GM12878 (cell line): Measurements from ENCODE around the gene SLC7A1.

Experiments used
- BACH1 ChIP-seq: fragments of 450-650 bp; IDR thresholded peaks from 2 replicates; pipeline ENCODE4 v1.6.1; 2017; ENCODE audit warnings: mild to moderate bottlenecking, borderline replicate concordance
- FOXM1 ChIP-seq: IDR thresholded peaks from 2 replicates; pipeline ENCODE4 v1.6.1; 2012; ENCODE audit warnings: low read depth, mild to moderate bottlenecking, inconsistent platforms, low read length, moderate library complexity
- NRF1 ChIP-seq: conservative IDR thresholded peaks from 2 replicates; pipeline ENCODE4 v1.6.1; 2011; ENCODE audit warnings: mild to moderate bottlenecking, low read depth, low read length, improper control_type of control experiment
- POLR2A ChIP-seq: IDR thresholded peaks from 2 replicates; pipeline ENCODE4 v1.6.1; 2011; ENCODE audit warnings: low read depth, mild to moderate bottlenecking, low read length
- TF ChIP-seq, protein P1 (sequence below): IDR thresholded peaks from 2 replicates; pipeline ENCODE4 v1.6.1; 2011; ENCODE audit warnings: low read depth, mild to moderate bottlenecking, low read length, moderate library complexity, borderline replicate concordance; ENCODE audit errors: extremely low read depth
- TF ChIP-seq, protein P2 (sequence below), 3 experiments: IDR thresholded peaks in 2 of 3; conservative IDR thresholded peaks in 1 of 3; 2 replicates each; pipeline ENCODE4 v1.5.1; 2011; ENCODE audit warnings: low read depth in 3 of 3, low read length in 3 of 3, mild to moderate bottlenecking in 3 of 3, control low read depth in 2 of 3, moderate library complexity in 2 of 3, inconsistent platforms in 1 of 3, mixed read lengths in 1 of 3; ENCODE audit not compliant: control insufficient read depth in 2 of 3, insufficient read depth in 1 of 3; ENCODE audit errors: extremely low read depth in 1 of 3
- TF ChIP-seq, protein P3 (sequence below): IDR thresholded peaks from 2 replicates; pipeline ENCODE4 v1.6.1; 2011; ENCODE audit warnings: borderline replicate concordance, low read depth, mild to moderate bottlenecking, moderate library complexity, mixed read lengths, low read length; ENCODE audit not compliant: insufficient read depth; ENCODE audit errors: extremely low read length
- TF ChIP-seq, protein P4 (sequence below): IDR thresholded peaks from 2 replicates; pipeline ENCODE4 v1.6.1; 2012; ENCODE audit warnings: low read depth, low read length, improper control_type of control experiment

DNA sequence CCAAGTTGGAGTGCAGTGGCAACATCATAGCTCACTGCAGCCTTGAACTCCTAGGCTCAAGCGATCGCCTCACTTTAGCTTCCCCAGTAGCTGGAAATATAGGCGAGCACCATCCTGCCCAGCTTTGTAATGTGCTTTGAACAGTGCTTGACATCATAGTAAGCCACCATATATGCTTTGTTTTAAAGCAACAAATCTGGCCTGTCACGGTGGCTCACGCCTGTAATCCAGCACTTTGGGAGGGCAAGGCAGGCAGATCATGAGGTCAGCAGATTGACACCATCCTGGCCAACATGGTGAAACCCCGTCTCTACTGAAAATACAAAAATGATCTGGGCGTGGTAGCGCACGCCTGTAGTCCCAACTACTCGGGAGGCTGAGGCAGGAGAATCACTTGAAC lies 1.8 kb upstream of the SLC7A1 start:
- TF ChIP-seq, protein P1, sequence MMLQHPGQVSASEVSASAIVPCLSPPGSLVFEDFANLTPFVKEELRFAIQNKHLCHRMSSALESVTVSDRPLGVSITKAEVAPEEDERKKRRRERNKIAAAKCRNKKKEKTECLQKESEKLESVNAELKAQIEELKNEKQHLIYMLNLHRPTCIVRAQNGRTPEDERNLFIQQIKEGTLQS = no peak
- TF ChIP-seq POLR2A = no peak
- no peak for TF ChIP-seq NRF1
- TF ChIP-seq, protein P2, sequence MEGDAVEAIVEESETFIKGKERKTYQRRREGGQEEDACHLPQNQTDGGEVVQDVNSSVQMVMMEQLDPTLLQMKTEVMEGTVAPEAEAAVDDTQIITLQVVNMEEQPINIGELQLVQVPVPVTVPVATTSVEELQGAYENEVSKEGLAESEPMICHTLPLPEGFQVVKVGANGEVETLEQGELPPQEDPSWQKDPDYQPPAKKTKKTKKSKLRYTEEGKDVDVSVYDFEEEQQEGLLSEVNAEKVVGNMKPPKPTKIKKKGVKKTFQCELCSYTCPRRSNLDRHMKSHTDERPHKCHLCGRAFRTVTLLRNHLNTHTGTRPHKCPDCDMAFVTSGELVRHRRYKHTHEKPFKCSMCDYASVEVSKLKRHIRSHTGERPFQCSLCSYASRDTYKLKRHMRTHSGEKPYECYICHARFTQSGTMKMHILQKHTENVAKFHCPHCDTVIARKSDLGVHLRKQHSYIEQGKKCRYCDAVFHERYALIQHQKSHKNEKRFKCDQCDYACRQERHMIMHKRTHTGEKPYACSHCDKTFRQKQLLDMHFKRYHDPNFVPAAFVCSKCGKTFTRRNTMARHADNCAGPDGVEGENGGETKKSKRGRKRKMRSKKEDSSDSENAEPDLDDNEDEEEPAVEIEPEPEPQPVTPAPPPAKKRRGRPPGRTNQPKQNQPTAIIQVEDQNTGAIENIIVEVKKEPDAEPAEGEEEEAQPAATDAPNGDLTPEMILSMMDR (IDR thresholded peaks at IDR 0.05 in 2 of 3, conservative IDR thresholded peaks at IDR 0.05 in 1 of 3; ENCODE audit: control insufficient read depth in 2 of 3, extremely low read depth in 1 of 3, insufficient read depth in 1 of 3, low read depth in 3 of 3, low read length in 3 of 3) = no peak
- TF ChIP-seq BACH1 = no peak
- TF ChIP-seq, protein P3, sequence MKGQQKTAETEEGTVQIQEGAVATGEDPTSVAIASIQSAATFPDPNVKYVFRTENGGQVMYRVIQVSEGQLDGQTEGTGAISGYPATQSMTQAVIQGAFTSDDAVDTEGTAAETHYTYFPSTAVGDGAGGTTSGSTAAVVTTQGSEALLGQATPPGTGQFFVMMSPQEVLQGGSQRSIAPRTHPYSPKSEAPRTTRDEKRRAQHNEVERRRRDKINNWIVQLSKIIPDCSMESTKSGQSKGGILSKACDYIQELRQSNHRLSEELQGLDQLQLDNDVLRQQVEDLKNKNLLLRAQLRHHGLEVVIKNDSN = no peak
- no peak for TF ChIP-seq FOXM1
- TF ChIP-seq, protein P4, sequence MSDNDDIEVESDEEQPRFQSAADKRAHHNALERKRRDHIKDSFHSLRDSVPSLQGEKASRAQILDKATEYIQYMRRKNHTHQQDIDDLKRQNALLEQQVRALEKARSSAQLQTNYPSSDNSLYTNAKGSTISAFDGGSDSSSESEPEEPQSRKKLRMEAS = no peak
